ENCODE results near the gene SLC38A5.

Gene SLC38A5

GRCh38 chrX:48490661-48491060 lies 20.6 kb upstream of the SLC38A5 start:
- DNase-seq (ENCODE audit: low read depth): no peak

- DNase-seq (ENCODE audit: low read depth): no peak
Measured at GRCh38 chrX:48489892-48490291, 19.8 kb upstream of the SLC38A5 start.

- DNase-seq (ENCODE audit: low read depth): no peak
Measured at GRCh38 chrX:48489296-48489695, 19.2 kb upstream of the SLC38A5 start.

- no peak for DNase-seq (ENCODE audit: low read depth)
Measured at GRCh38 chrX:48488034-48488433, 18.0 kb upstream of the SLC38A5 start.

GRCh38 chrX:48487362-48487798 lies 17.3 kb upstream of the SLC38A5 start:
- DNase-seq (ENCODE audit: low read depth): no peak

- DNase-seq (ENCODE audit: low read depth): no peak
Measured at GRCh38 chrX:48482526-48482925, 12.5 kb upstream of the SLC38A5 start.

- DNase-seq (ENCODE audit: low read depth): no peak
Measured at GRCh38 chrX:48480583-48480982, 10.5 kb upstream of the SLC38A5 start.

- no peak for DNase-seq (ENCODE audit: low read depth)
Measured at GRCh38 chrX:48480142-48480541, 10.1 kb upstream of the SLC38A5 start.

- DNase-seq (ENCODE audit: low read depth): no peak
Measured at GRCh38 chrX:48478806-48479205, 8.7 kb upstream of the SLC38A5 start.

- no peak for DNase-seq (ENCODE audit: low read depth)
Measured at GRCh38 chrX:48477960-48478755, 8.1 kb upstream of the SLC38A5 start.

GRCh38 chrX:48476919-48477318 lies 6.9 kb upstream of the SLC38A5 start:
- DNase-seq (ENCODE audit: low read depth): no peak

GRCh38 chrX:48475774-48476577 lies 5.9 kb upstream of the SLC38A5 start, which contains the start of gene FTSJ1:
TSS of gene FTSJ1 (plus strand) at chrX:48476199. CDS start at chrX:48478048, 1,849 bp downstream.
- peak; percentile 77 for DNase-seq (ENCODE audit: low read depth)

GRCh38 chrX:48475296-48475695 lies 5.2 kb upstream of the SLC38A5 start:
- no peak for DNase-seq (ENCODE audit: low read depth)

- DNase-seq (ENCODE audit: low read depth): no peak
Measured at GRCh38 chrX:48474581-48474980, 4.5 kb upstream of the SLC38A5 start.

- no peak for DNase-seq (ENCODE audit: low read depth)
Measured at GRCh38 chrX:48474127-48474526, 4.1 kb upstream of the SLC38A5 start.

GRCh38 chrX:48473704-48473990 lies 3.6 kb upstream of the SLC38A5 start:
- DNase-seq (ENCODE audit: low read depth): no peak

- no peak for DNase-seq (ENCODE audit: low read depth)
Measured at GRCh38 chrX:48472851-48473703, 3.0 kb upstream of the SLC38A5 start.

GRCh38 chrX:48472225-48472624 lies 2.2 kb upstream of the SLC38A5 start:
- DNase-seq (ENCODE audit: low read depth): no peak

- no peak for DNase-seq (ENCODE audit: low read depth)
Measured at GRCh38 chrX:48471504-48471903, 1.4 kb upstream of the SLC38A5 start.

- DNase-seq (ENCODE audit: low read depth): no peak
Measured at GRCh38 chrX:48470833-48471118, 716 bp upstream of the SLC38A5 start.

GRCh38 chrX:48468693-48469691 lies 1.1 kb downstream of the SLC38A5 start:
- DNase-seq (ENCODE audit: low read depth): peak; percentile 16

Measured in activated T-helper 1 cell treated with Interleukin-2 at 50 U/mL for 16 hours (primary cell).